ENCODE results near the gene ZNF746. TPM values are rescaled to one million over a fixed set of nuclear protein-coding genes. Genes with fewer than 3 reads are reported as not detected.

The ZNF746 gene
- total and polyA plus RNA-seq, 2 of the 13 experiments (the other 11 are each of a cell fraction or from before 2014, with no cell fraction given), result 3.8 to 8.1 TPM

- CTCF ChIA-PET (ENCODE audit: low intra/inter-chr PET ratio, low total read pairs), result no interaction called here
Measured at GRCh38 chr7:149430192-149430591, 67.4 kb downstream of the ZNF746 start.

More at GRCh38 chr7:149430192-149430591, 67.4 kb downstream of the ZNF746 start:
- Histone ChIP-seq H3K4me1 (ENCODE audit: insufficient read depth, low read length) (no peaks in the 10 kb centered on the region), H3K9me3 (ENCODE audit: low read length) (no peaks in the 10 kb centered on the region), H3K4me3 (replicated peaks in 1 of 3; ENCODE audit: insufficient read depth in 1 of 3, low read depth in 2 of 3, low read length in 3 of 3) (no peak overlapping the region), H3K27ac (ENCODE audit: extremely low read length, insufficient read depth, low read length) (no peak overlapping the region), H3K9ac (ENCODE audit: insufficient read depth, low read depth, low read length) (no peak overlapping the region), H3K27me3 (ENCODE audit: control insufficient read depth in 1 of 2, insufficient read depth in 2 of 2, low read length in 2 of 2) (no peaks in the 10 kb centered on the region), H3K79me2 (ENCODE audit: insufficient read depth, low read length) (no peaks in the 10 kb centered on the region), H4K20me1 (ENCODE audit: insufficient read depth, low read length) (no peaks in the 10 kb centered on the region), H3K36me3 (replicated peaks in 1 of 2; ENCODE audit: control insufficient read depth in 1 of 2, insufficient read depth in 2 of 2, low read length in 2 of 2) (peaks cover 5 to 33% of the 10 kb centered on the region in 2 experiments; a peak in 3 of 5 replicates), H3K4me2 (ENCODE audit: low read depth, low read length) (no peak overlapping the region), H2AFZ (ENCODE audit: low read length) (no peak overlapping the region)
- ATAC-seq (no peak), FAIRE-seq (no peak), DNase-seq (ENCODE audit: low spot score) (no peak)
- POLR2A ChIA-PET, result no interaction called here
- intact Hi-C loops (cut with micrococcal nuclease; ENCODE audit: unreplicated experiment) (no loop called here), in situ Hi-C loops (cut with HindIII; ENCODE audit: extremely low pct_ligation_motif_present, low pct_unique_long_range_greater_than_20kb) (no loop called here)
- no TSS peak for BruUV-seq (replicated peaks)
- TF ChIP-seq POLR2G (IDR thresholded peaks at IDR 0.05; ENCODE audit: low read depth, low read length) (no peak), PITX1 (CRISPR knock-in tag; IDR thresholded peaks at IDR 0.05) (no peak), ZNF367 (CRISPR knock-in tag; IDR thresholded peaks at IDR 0.05; ENCODE audit: borderline replicate concordance) (no peak), ZNF329 (CRISPR knock-in tag; IDR thresholded peaks at IDR 0.05; ENCODE audit: low read depth) (no peak), PRDM4 (CRISPR knock-in tag; IDR thresholded peaks at IDR 0.05; ENCODE audit: borderline replicate concordance) (no peak), CAMTA2 (CRISPR knock-in tag; IDR thresholded peaks at IDR 0.05; ENCODE audit: borderline replicate concordance) (no peak), PHF21A (CRISPR knock-in tag; IDR thresholded peaks at IDR 0.05) (no peak), ETV5 (CRISPR knock-in tag; IDR thresholded peaks at IDR 0.05; ENCODE audit: borderline replicate concordance) (no peak), EP300 (IDR thresholded peaks at IDR 0.05; ENCODE audit: low read depth in 2 of 2, low read length in 2 of 2) (no peak), EP300 (CRISPR knock-in tag; IDR thresholded peaks at IDR 0.05; ENCODE audit: borderline replicate concordance) (no peak), MLXIP (CRISPR knock-in tag; IDR thresholded peaks at IDR 0.05; ENCODE audit: borderline replicate concordance) (no peak), ZNF18 (CRISPR knock-in tag; IDR thresholded peaks at IDR 0.05; ENCODE audit: insufficient replicate concordance) (no peak), KLF9 (CRISPR knock-in tag; IDR thresholded peaks at IDR 0.05; ENCODE audit: low read depth) (no peak), ISX (CRISPR knock-in tag; conservative IDR thresholded peaks at IDR 0.05) (no peak), MTERF4 (CRISPR knock-in tag; IDR thresholded peaks at IDR 0.05) (no peak), AHR (CRISPR knock-in tag; IDR thresholded peaks at IDR 0.05) (no peak)
- 81% methylated on average over 4 of the region's 4 CpGs for WGBS (ENCODE audit: low lambda C conversion rate)
